Trophoblast cell (in vitro differentiated cells and primary cell): ENCODE measurements around the gene RFX3.
A peak's percentile ranks its signal among the peaks of the same experiment; 100 is the strongest.
"Not testable (repeated sequence)": the region's sequence is repeated elsewhere in the genome, so short reads cannot be mapped to it uniquely, and the experiment has no call there.

Experiments
- DNase-seq, 2 donors: peaks; one replicate each; pipeline ENCODE4 v3.0.0-alpha.2; 2016
- H2AFZ ChIP-seq: 2 replicates; pipeline ENCODE4 v1.6.1; 2013; ENCODE audit warnings: low read length, moderate library complexity, mild to moderate bottlenecking; ENCODE audit not compliant: insufficient read depth, poor library complexity
- H2AK5ac ChIP-seq: 2 replicates; pipeline ENCODE4 v1.6.1; 2013; ENCODE audit warnings: mild to moderate bottlenecking, low read length
- H2BK120ac ChIP-seq: 2 replicates; pipeline ENCODE4 v1.6.1; 2013; ENCODE audit warnings: low read length, mild to moderate bottlenecking, moderate library complexity; ENCODE audit not compliant: insufficient read depth, poor library complexity
- H2BK12ac ChIP-seq: 2 replicates; pipeline ENCODE4 v1.6.1; 2013; ENCODE audit warnings: mild to moderate bottlenecking, low read length, moderate library complexity
- H2BK5ac ChIP-seq: 2 replicates; pipeline ENCODE4 v1.6.1; 2013; ENCODE audit warnings: low read length, low read depth, moderate library complexity, mild to moderate bottlenecking; ENCODE audit not compliant: poor library complexity
- H3K14ac ChIP-seq: 2 replicates; pipeline ENCODE4 v1.6.1; 2013; ENCODE audit warnings: mild to moderate bottlenecking, low read length
- H3K18ac ChIP-seq: 2 replicates; pipeline ENCODE4 v1.6.1; 2013; ENCODE audit warnings: mild to moderate bottlenecking, low read length
- H3K23ac ChIP-seq: 2 replicates; pipeline ENCODE4 v1.6.1; 2013; ENCODE audit warnings: low read length
- H3K27ac ChIP-seq: 2 replicates; pipeline ENCODE4 v1.5.1; 2013; ENCODE audit warnings: low read depth, mild to moderate bottlenecking, inconsistent platforms, low read length, moderate library complexity
- H3K27me3 ChIP-seq: 2 replicates; pipeline ENCODE4 v1.6.1; 2013; ENCODE audit warnings: inconsistent platforms, mild to moderate bottlenecking, low read length, moderate library complexity; ENCODE audit not compliant: insufficient read depth
- H3K36me3 ChIP-seq, 2 experiments: 1 replicate in 1 of 2; 2 replicates in 1 of 2; pipeline ENCODE4 v1.6.1; 2013; ENCODE audit warnings: low read length in 2 of 2, mild to moderate bottlenecking in 2 of 2, moderate library complexity in 1 of 2; ENCODE audit not compliant: insufficient read depth in 2 of 2, control insufficient read depth in 1 of 2
- H3K4ac ChIP-seq: 2 replicates; pipeline ENCODE4 v1.6.1; 2013; ENCODE audit warnings: low read depth, mild to moderate bottlenecking, low read length, moderate library complexity
- H3K4me1 ChIP-seq, 2 experiments: 1 replicate in 1 of 2; 2 replicates in 1 of 2; pipeline ENCODE4 v1.6.1; 2013; ENCODE audit warnings: low read length in 2 of 2, mild to moderate bottlenecking in 2 of 2, moderate library complexity in 1 of 2; ENCODE audit not compliant: insufficient read depth in 2 of 2, control insufficient read depth in 1 of 2
- H3K4me2 ChIP-seq: 2 replicates; pipeline ENCODE4 v1.6.1; 2013; ENCODE audit warnings: inconsistent platforms, mild to moderate bottlenecking, low read length, moderate library complexity
- H3K4me3 ChIP-seq: 2 replicates; pipeline ENCODE4 v1.5.1; 2013; ENCODE audit warnings: mild to moderate bottlenecking, low read depth, low read length, inconsistent platforms
- H3K79me1 ChIP-seq: one replicate; pipeline ENCODE4 v1.6.1; 2013; ENCODE audit warnings: low read length
- H3K79me2 ChIP-seq: 2 replicates; pipeline ENCODE4 v1.6.1; 2013; ENCODE audit warnings: low read length, mild to moderate bottlenecking; ENCODE audit not compliant: control insufficient read depth, insufficient read depth, poor library complexity
- H3K9ac ChIP-seq: 2 replicates; pipeline ENCODE4 v1.6.1; 2013; ENCODE audit warnings: mild to moderate bottlenecking, low read length
- H3K9me3 ChIP-seq: 2 replicates; pipeline ENCODE4 v1.6.1; 2013; ENCODE audit warnings: low read depth, mild to moderate bottlenecking, control low read depth, inconsistent platforms, low read length; ENCODE audit not compliant: insufficient read depth
- H4K12ac ChIP-seq: 2 replicates; pipeline ENCODE4 v1.6.1; 2013; ENCODE audit warnings: low read depth, mild to moderate bottlenecking, low read length, moderate library complexity
- H4K8ac ChIP-seq: 2 replicates; pipeline ENCODE4 v1.6.1; 2013; ENCODE audit warnings: low read depth, mild to moderate bottlenecking, low read length, moderate library complexity
- H4K91ac ChIP-seq: one replicate; pipeline ENCODE4 v1.6.1; 2013; ENCODE audit warnings: low read depth, mild to moderate bottlenecking, low read length, moderate library complexity
- WGBS: extraction: QIAGEN DNeasy Blood & Tissue Kit; methylation state at CpG from one replicate; pipeline ENCODE4 v1.1.7; 2013; ENCODE audit warnings: missing lambda C conversion rate; ENCODE audit not compliant: insufficient read length, insufficient coverage; ENCODE audit errors: extremely low coverage; 5-methylcytosine and 5-hydroxymethylcytosine counted together

The RFX3 gene

DNA sequence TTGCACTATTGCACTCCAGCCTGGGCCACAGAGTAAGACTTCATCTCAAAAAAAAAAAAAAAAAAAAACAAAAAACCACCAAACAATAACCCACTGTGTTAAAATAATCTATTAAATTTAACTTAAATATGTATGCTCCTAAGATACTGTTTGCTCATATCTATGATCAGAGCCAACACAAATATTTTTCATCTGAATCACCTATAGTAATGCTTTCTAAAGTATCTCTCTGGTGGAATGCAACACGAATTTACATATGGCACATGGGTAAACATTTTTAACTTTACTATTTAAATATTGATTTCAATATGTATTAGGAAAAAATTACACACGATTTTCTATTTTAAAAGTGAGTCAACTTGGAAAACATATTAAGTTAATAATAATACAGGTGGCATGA is 196.4 kb downstream of the RFX3 start:
- Histone ChIP-seq H3K27ac (no peak overlapping the region), H3K27me3 (no peaks in the 10 kb centered on the region), H3K14ac (no peak overlapping the region), H2BK120ac (no peak overlapping the region), H2BK5ac (no peak overlapping the region), H4K12ac (no peak overlapping the region), H3K9ac (no peak overlapping the region), H3K4ac (no peak overlapping the region), H3K79me2 (no peaks in the 10 kb centered on the region), H3K36me3 (no peaks in the 10 kb centered on the region), H4K91ac (no peak overlapping the region), H2AFZ (no peak overlapping the region), H2AK5ac (no peak overlapping the region), H3K79me1 (no peaks in the 10 kb centered on the region), H3K23ac (no peak overlapping the region), H3K4me1 (no peaks in the 10 kb centered on the region), H3K9me3 (no peaks in the 10 kb centered on the region), H2BK12ac (no peak overlapping the region), H4K8ac (no peak overlapping the region), H3K18ac (no peak overlapping the region), H3K4me3 (no peak overlapping the region), H3K4me2 (no peak overlapping the region)
- DNase-seq, result peak in 1 of 2 donors; percentile 53
- WGBS, result no CpG with 5 or more reads among the region's 2 CpGs

- H3K27me3 ChIP-seq, result no peaks in the 10 kb centered on the region
- no peaks in the 10 kb centered on the region for H3K9me3 ChIP-seq
- H2AK5ac ChIP-seq, result no peak overlapping the region
- H3K18ac ChIP-seq, result no peak overlapping the region
- no peak overlapping the region for H3K4me3 ChIP-seq
- no peaks in the 10 kb centered on the region for H3K36me3 ChIP-seq
- H4K91ac ChIP-seq, result no peak overlapping the region
- no peak overlapping the region for H2BK5ac ChIP-seq
- H3K23ac ChIP-seq, result no peak overlapping the region
- H4K8ac ChIP-seq, result no peak overlapping the region
- no peak overlapping the region for H2AFZ ChIP-seq
- WGBS, result no CpG with 5 or more reads among the region's 2 CpGs
- no peak overlapping the region for H2BK12ac ChIP-seq
- no peaks in the 10 kb centered on the region for H3K79me2 ChIP-seq
- H3K14ac ChIP-seq, result no peak overlapping the region
- no peak overlapping the region for H3K9ac ChIP-seq
- no peak for DNase-seq
- no peak overlapping the region for H4K12ac ChIP-seq
- H3K27ac ChIP-seq, result no peak overlapping the region
- H3K4me1 ChIP-seq, result no peaks in the 10 kb centered on the region
- H2BK120ac ChIP-seq, result no peak overlapping the region
- H3K4me2 ChIP-seq, result no peak overlapping the region
- H3K4ac ChIP-seq, result no peak overlapping the region
- no peaks in the 10 kb centered on the region for H3K79me1 ChIP-seq
These were observed 202.1 kb downstream of the RFX3 start for GRCh38 chr9:3323714-3324113.

- Histone ChIP-seq H3K36me3 (no peaks in the 10 kb centered on the region), H3K79me2 (no peaks in the 10 kb centered on the region), H3K9ac (no peak overlapping the region), H3K14ac (no peak overlapping the region), H3K4me2 (no peak overlapping the region), H3K27me3 (no peaks in the 10 kb centered on the region), H2AFZ (no peak overlapping the region), H3K4ac (no peak overlapping the region), H4K91ac (no peak overlapping the region), H3K27ac (no peak overlapping the region), H3K4me3 (no peak overlapping the region), H3K4me1 (no peaks in the 10 kb centered on the region), H2AK5ac (no peak overlapping the region), H2BK5ac (no peak overlapping the region), H3K9me3 (no peaks in the 10 kb centered on the region), H4K12ac (no peak overlapping the region), H2BK120ac (no peak overlapping the region), H3K79me1 (no peaks in the 10 kb centered on the region), H3K23ac (no peak overlapping the region), H3K18ac (no peak overlapping the region), H4K8ac (no peak overlapping the region), H2BK12ac (no peak overlapping the region)
- no peak for DNase-seq
- WGBS, result no CpG with 5 or more reads among the region's 4 CpGs
These were observed 204.6 kb downstream of the RFX3 start for GRCh38 chr9:3321186-3321585.

GRCh38 chr9:3312595-3312994 is 213.2 kb downstream of the RFX3 start:
- not testable (repeated sequence) for H3K14ac ChIP-seq, H3K4me1 ChIP-seq, H2BK120ac ChIP-seq, H3K27me3 ChIP-seq, H4K12ac ChIP-seq, H2AK5ac ChIP-seq, H3K79me2 ChIP-seq, H2BK12ac ChIP-seq, H3K9ac ChIP-seq, H4K8ac ChIP-seq, H3K4ac ChIP-seq, H3K36me3 ChIP-seq, H3K18ac ChIP-seq, H3K4me3 ChIP-seq, H4K91ac ChIP-seq, DNase-seq, H3K27ac ChIP-seq, H2BK5ac ChIP-seq, H3K9me3 ChIP-seq, H3K79me1 ChIP-seq, H3K23ac ChIP-seq, H2AFZ ChIP-seq, H3K4me2 ChIP-seq
- WGBS, result no CpG with 5 or more reads among the region's 9 CpGs
